HepG2 (cell line): ENCODE measurements around the gene TM4SF5. TPM values are rescaled to one million over a fixed set of nuclear protein-coding genes. Genes with fewer than 3 reads are reported as not detected.

Source experiments
- HDAC1 ChIP-seq: sonication (generic); formaldehyde crosslinking; IDR thresholded peaks from 2 replicates; pipeline ENCODE4 v1.5.1; 2020; ENCODE audit warnings: mild to moderate bottlenecking, missing genetic modification reagents
- JDP2 ChIP-seq: sonication (generic); formaldehyde crosslinking; IDR thresholded peaks from 2 replicates; pipeline ENCODE4 v1.8.1; 2022; ENCODE audit warnings: missing genetic modification reagents, borderline replicate concordance
- KDM6A ChIP-seq: IDR thresholded peaks from 2 replicates; pipeline ENCODE4 v1.6.1; 2016; ENCODE audit warnings: low read depth
- PRMT3 ChIP-seq: sonication (generic); formaldehyde crosslinking; IDR thresholded peaks from 2 replicates; pipeline ENCODE4 v1.8.1; 2022; ENCODE audit warnings: low read depth, mild to moderate bottlenecking, moderate library complexity, missing genetic modification reagents, borderline replicate concordance
- RBM39 ChIP-seq: fragments of 200-400 bp; formaldehyde crosslinking; IDR thresholded peaks from one replicate; pipeline ENCODE4 v1.6.1; 2018; ENCODE audit warnings: antibody characterized with exemption, mild to moderate bottlenecking, low read depth, low read length; ENCODE audit not compliant: poor library complexity, severe bottlenecking
- RXRB ChIP-seq: IDR thresholded peaks from 2 replicates; pipeline ENCODE4 v1.6.1; 2016; ENCODE audit warnings: borderline replicate concordance, missing genetic modification reagents, missing compliant biosample characterization
- SSRP1 ChIP-seq: IDR thresholded peaks from 2 replicates; pipeline ENCODE4 v1.6.1; 2016; ENCODE audit warnings: control low read depth
- ZNF343 ChIP-seq: sonication (generic); formaldehyde crosslinking; IDR thresholded peaks from 2 replicates; pipeline ENCODE4 v1.4.0; 2020; ENCODE audit warnings: mild to moderate bottlenecking, missing genetic modification reagents
- ZNF644 ChIP-seq: IDR thresholded peaks from 2 replicates; pipeline ENCODE4 v1.6.1; 2016; ENCODE audit warnings: low read depth
- ZNF652 ChIP-seq: IDR thresholded peaks from 2 replicates; pipeline ENCODE4 v1.6.1; 2016; ENCODE audit warnings: low read depth, borderline replicate concordance
- ZNF670 ChIP-seq: sonication (generic); formaldehyde crosslinking; IDR thresholded peaks from 2 replicates; pipeline ENCODE4 v1.8.0; 2022; ENCODE audit warnings: mild to moderate bottlenecking, missing genetic modification reagents, borderline replicate concordance
- polyA plus RNA-seq, 8 experiments: library from polyadenylated mRNA; depleted of rRNA in 3 of 8; stranded (reverse) in 7 of 8; unstranded in 1 of 8; fragments of >200 nt; fragmentation: Illumina TruSeq in 4 of 8; extraction: Trizol in 4 of 8; gene quantifications; 2 replicates each; pipeline versions ENCODE4 v1.2.1 to v1.2.3, GENCODE V29; 2011 to 2016; ENCODE audit warnings: low read depth in 4 of 8, missing spikeins in 1 of 8, mixed read lengths in 1 of 8; ENCODE audit not compliant: insufficient read depth in 1 of 8
- total RNA-seq, 5 experiments: library from RNA; depleted of rRNA; stranded (reverse); fragments of >200 nt; fragmentation: Illumina TruSeq; extraction: Trizol; gene quantifications; 2 replicates each; pipeline ENCODE4 v1.2.3, GENCODE V29; 2016; ENCODE audit warnings: low read depth in 1 of 5
- TF ChIP-seq, protein P1 (sequence below): sonication (generic); formaldehyde crosslinking; IDR thresholded peaks from 2 replicates; pipeline ENCODE4 v1.4.0; 2020; ENCODE audit warnings: low read depth, mild to moderate bottlenecking, missing genetic modification reagents
- TF ChIP-seq, protein P2 (sequence below): sonication (generic); formaldehyde crosslinking; IDR thresholded peaks from 2 replicates; pipeline ENCODE4 v1.5.1; 2020; ENCODE audit warnings: missing genetic modification reagents, mild to moderate bottlenecking, borderline replicate concordance
- TF ChIP-seq, protein P3 (sequence below): sonication (generic); formaldehyde crosslinking; IDR thresholded peaks from 2 replicates; pipeline ENCODE4 v1.4.0; 2020; ENCODE audit warnings: mild to moderate bottlenecking, missing genetic modification reagents
- TF ChIP-seq, protein P4 (sequence below): sonication (generic); formaldehyde crosslinking; conservative IDR thresholded peaks from 2 replicates; pipeline ENCODE4 v1.8.0; 2022; ENCODE audit warnings: low read depth, missing genetic modification reagents
- TF ChIP-seq, protein P5 (sequence below): sonication (generic); formaldehyde crosslinking; IDR thresholded peaks from 2 replicates; pipeline ENCODE4 v1.8.1; 2023; ENCODE audit warnings: mild to moderate bottlenecking, inconsistent platforms, moderate library complexity, missing genetic modification reagents, borderline replicate concordance
- TF ChIP-seq, protein P6 (sequence below): sonication (generic); formaldehyde crosslinking; conservative IDR thresholded peaks from 2 replicates; pipeline ENCODE4 v1.4.0; 2020; ENCODE audit warnings: missing genetic modification reagents
- TF ChIP-seq, protein P7 (sequence below): sonication (generic); formaldehyde crosslinking; IDR thresholded peaks from 2 replicates; pipeline ENCODE4 v1.4.0; 2020; ENCODE audit warnings: missing genetic modification reagents, mild to moderate bottlenecking, borderline replicate concordance

Gene TM4SF5
- total and polyA plus RNA-seq, 2 of the 13 experiments (the other 11 are each of a cell fraction or from before 2014, with no cell fraction given): 30.1 to 126 TPM

DNA sequence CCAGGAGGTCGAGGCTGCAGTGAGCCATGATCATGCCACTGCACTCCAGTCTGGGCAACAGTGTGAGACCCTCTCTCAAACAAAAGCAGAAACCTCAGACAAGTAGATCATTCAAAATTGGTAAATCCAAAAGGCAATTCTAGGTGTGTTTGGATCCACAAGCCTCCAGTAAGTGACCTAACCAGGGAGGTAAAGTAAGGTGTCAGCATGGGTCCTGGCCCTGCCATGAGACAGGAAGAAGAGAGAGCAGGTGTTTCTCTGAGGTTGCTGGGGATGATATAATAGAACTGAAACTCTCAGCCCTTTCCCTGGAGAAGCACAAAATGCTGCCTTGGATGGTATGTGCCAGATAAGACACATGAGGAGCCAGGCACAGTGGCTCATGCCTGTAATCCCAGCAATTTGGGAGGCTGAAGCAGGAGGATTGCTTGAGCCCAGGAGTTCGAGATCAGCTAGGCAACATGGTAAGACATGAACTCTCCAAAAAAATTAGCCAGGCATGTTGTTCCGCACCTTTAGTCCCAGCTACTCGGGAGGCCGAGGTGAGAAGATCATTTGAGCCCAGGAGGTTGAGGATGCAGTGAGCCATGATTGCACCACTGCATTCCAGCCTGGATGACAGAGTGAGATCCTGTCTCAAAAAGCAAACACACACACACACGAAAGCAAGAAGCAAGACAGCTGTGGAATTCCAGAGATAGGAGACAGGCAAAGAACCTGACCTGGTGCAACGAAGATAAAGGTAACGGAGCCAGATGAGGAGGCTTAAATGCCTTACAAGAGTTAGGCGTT lies 6.5 kb downstream of the TM4SF5 start (continued):
- TF ChIP-seq, protein P1, sequence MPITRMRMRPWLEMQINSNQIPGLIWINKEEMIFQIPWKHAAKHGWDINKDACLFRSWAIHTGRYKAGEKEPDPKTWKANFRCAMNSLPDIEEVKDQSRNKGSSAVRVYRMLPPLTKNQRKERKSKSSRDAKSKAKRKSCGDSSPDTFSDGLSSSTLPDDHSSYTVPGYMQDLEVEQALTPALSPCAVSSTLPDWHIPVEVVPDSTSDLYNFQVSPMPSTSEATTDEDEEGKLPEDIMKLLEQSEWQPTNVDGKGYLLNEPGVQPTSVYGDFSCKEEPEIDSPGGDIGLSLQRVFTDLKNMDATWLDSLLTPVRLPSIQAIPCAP: no peak
- TF ChIP-seq ZNF670 (CRISPR knock-in tag) (peak; percentile 55; the same call in 1 of the 2 replicates), RXRB (CRISPR knock-in tag) (peak; percentile 82), JDP2 (no peak; the same call in 1 of the 2 replicates), KDM6A (CRISPR knock-in tag) (peak; percentile 67), ZNF644 (CRISPR knock-in tag) (peak; percentile 65; the same call in 1 of the 2 replicates), SSRP1 (CRISPR knock-in tag) (peak; percentile 26), ZNF652 (peak; percentile 38; the same call in 1 of the 2 replicates), HDAC1 (CRISPR knock-in tag) (peak; percentile 68), RBM39 (no peak), PRMT3 (no peak), ZNF343 (CRISPR knock-in tag) (no peak; the same call in 1 of the 2 replicates)
- TF ChIP-seq, protein P2, sequence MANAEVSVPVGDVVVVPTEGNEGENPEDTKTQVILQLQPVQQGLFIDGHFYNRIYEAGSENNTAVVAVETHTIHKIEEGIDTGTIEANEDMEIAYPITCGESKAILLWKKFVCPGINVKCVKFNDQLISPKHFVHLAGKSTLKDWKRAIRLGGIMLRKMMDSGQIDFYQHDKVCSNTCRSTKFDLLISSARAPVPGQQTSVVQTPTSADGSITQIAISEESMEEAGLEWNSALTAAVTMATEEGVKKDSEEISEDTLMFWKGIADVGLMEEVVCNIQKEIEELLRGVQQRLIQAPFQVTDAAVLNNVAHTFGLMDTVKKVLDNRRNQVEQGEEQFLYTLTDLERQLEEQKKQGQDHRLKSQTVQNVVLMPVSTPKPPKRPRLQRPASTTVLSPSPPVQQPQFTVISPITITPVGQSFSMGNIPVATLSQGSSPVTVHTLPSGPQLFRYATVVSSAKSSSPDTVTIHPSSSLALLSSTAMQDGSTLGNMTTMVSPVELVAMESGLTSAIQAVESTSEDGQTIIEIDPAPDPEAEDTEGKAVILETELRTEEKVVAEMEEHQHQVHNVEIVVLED (CRISPR knock-in tag): no peak
- TF ChIP-seq, protein P3, sequence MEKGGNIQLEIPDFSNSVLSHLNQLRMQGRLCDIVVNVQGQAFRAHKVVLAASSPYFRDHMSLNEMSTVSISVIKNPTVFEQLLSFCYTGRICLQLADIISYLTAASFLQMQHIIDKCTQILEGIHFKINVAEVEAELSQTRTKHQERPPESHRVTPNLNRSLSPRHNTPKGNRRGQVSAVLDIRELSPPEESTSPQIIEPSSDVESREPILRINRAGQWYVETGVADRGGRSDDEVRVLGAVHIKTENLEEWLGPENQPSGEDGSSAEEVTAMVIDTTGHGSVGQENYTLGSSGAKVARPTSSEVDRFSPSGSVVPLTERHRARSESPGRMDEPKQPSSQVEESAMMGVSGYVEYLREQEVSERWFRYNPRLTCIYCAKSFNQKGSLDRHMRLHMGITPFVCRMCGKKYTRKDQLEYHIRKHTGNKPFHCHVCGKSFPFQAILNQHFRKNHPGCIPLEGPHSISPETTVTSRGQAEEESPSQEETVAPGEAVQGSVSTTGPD (CRISPR knock-in tag): no peak
- TF ChIP-seq, protein P4, sequence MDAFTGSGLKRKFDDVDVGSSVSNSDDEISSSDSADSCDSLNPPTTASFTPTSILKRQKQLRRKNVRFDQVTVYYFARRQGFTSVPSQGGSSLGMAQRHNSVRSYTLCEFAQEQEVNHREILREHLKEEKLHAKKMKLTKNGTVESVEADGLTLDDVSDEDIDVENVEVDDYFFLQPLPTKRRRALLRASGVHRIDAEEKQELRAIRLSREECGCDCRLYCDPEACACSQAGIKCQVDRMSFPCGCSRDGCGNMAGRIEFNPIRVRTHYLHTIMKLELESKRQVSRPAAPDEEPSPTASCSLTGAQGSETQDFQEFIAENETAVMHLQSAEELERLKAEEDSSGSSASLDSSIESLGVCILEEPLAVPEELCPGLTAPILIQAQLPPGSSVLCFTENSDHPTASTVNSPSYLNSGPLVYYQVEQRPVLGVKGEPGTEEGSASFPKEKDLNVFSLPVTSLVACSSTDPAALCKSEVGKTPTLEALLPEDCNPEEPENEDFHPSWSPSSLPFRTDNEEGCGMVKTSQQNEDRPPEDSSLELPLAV (CRISPR knock-in tag): no peak
- TF ChIP-seq, protein P5, sequence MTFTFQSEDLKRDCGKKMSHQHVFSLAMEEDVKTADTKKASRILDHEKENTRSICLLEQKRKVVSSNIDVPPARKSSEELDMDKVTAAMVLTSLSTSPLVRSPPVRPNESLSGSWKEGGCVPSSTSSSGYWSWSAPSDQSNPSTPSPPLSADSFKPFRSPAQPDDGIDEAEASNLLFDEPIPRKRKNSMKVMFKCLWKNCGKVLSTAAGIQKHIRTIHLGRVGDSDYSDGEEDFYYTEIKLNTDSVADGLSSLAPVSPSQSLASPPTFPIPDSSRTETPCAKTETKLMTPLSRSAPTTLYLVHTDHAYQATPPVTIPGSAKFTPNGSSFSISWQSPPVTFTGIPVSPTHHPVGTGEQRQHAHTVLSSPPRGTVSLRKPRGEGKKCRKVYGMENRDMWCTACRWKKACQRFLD (CRISPR knock-in tag): no peak
- TF ChIP-seq, protein P6, sequence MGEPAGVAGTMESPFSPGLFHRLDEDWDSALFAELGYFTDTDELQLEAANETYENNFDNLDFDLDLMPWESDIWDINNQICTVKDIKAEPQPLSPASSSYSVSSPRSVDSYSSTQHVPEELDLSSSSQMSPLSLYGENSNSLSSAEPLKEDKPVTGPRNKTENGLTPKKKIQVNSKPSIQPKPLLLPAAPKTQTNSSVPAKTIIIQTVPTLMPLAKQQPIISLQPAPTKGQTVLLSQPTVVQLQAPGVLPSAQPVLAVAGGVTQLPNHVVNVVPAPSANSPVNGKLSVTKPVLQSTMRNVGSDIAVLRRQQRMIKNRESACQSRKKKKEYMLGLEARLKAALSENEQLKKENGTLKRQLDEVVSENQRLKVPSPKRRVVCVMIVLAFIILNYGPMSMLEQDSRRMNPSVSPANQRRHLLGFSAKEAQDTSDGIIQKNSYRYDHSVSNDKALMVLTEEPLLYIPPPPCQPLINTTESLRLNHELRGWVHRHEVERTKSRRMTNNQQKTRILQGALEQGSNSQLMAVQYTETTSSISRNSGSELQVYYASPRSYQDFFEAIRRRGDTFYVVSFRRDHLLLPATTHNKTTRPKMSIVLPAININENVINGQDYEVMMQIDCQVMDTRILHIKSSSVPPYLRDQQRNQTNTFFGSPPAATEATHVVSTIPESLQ (CRISPR knock-in tag): no peak
- TF ChIP-seq, protein P7, sequence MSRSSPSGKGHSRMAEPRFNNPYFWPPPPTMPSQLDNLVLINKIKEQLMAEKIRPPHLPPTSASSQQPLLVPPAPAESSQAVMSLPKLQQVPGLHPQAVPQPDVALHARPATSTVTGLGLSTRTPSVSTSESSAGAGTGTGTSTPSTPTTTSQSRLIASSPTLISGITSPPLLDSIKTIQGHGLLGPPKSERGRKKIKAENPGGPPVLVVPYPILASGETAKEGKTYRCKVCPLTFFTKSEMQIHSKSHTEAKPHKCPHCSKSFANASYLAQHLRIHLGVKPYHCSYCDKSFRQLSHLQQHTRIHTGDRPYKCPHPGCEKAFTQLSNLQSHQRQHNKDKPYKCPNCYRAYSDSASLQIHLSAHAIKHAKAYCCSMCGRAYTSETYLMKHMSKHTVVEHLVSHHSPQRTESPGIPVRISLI: no peak; the same call in 1 of the 2 replicates
